ENCODE results near the gene PDZK1IP1.
"Not testable (repeated sequence)": the region's sequence is repeated elsewhere in the genome, so short reads cannot be mapped to it uniquely, and the experiment has no call there.

The PDZK1IP1 gene

GRCh38 chr1:47198214-47198613 lies 8.4 kb upstream of the PDZK1IP1 start:
- Histone ChIP-seq H3K4me3 (replicated peaks; ENCODE audit: insufficient read depth, low read length) (no peak overlapping the region), H3K27me3 (ENCODE audit: insufficient read depth, poor library complexity, severe bottlenecking) (peaks cover 12% of the 10 kb centered on the region), H3K27ac (replicated peaks) (no peak overlapping the region)
- no peak for TF ChIP-seq SPI1 (IDR thresholded peaks at IDR 0.05; ENCODE audit: borderline replicate concordance, low read depth)
- TF ChIP-seq POLR2AphosphoS5 (IDR thresholded peaks at IDR 0.05; ENCODE audit: low read depth) = no peak
- TF ChIP-seq REST (IDR thresholded peaks at IDR 0.05; ENCODE audit: insufficient replicate concordance, low read depth) = no peak
- TF ChIP-seq, protein P1, sequence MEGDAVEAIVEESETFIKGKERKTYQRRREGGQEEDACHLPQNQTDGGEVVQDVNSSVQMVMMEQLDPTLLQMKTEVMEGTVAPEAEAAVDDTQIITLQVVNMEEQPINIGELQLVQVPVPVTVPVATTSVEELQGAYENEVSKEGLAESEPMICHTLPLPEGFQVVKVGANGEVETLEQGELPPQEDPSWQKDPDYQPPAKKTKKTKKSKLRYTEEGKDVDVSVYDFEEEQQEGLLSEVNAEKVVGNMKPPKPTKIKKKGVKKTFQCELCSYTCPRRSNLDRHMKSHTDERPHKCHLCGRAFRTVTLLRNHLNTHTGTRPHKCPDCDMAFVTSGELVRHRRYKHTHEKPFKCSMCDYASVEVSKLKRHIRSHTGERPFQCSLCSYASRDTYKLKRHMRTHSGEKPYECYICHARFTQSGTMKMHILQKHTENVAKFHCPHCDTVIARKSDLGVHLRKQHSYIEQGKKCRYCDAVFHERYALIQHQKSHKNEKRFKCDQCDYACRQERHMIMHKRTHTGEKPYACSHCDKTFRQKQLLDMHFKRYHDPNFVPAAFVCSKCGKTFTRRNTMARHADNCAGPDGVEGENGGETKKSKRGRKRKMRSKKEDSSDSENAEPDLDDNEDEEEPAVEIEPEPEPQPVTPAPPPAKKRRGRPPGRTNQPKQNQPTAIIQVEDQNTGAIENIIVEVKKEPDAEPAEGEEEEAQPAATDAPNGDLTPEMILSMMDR (IDR thresholded peaks at IDR 0.05; ENCODE audit: insufficient read depth, low read length) = no peak
- TF ChIP-seq GABPA (IDR thresholded peaks at IDR 0.05; ENCODE audit: low read depth) = no peak
- no peak for DNase-seq (ENCODE audit: low read depth in 1 of 2, low spot score in 1 of 2)

GRCh38 chr1:47196622-47197021 lies 6.8 kb upstream of the PDZK1IP1 start:
- DNase-seq (ENCODE audit: low read depth in 1 of 2, low spot score in 1 of 2) = no peak
- TF ChIP-seq SPI1 (IDR thresholded peaks at IDR 0.05; ENCODE audit: borderline replicate concordance, low read depth) (no peak), POLR2AphosphoS5 (IDR thresholded peaks at IDR 0.05; ENCODE audit: low read depth) (no peak), REST (IDR thresholded peaks at IDR 0.05; ENCODE audit: insufficient replicate concordance, low read depth) (no peak), GABPA (IDR thresholded peaks at IDR 0.05; ENCODE audit: low read depth) (no peak)
- TF ChIP-seq, protein P1 (IDR thresholded peaks at IDR 0.05; ENCODE audit: insufficient read depth, low read length) = no peak
- no peak overlapping the region for H3K4me3 ChIP-seq (replicated peaks; ENCODE audit: insufficient read depth, low read length)
- H3K27ac ChIP-seq (replicated peaks) = no peak overlapping the region
- H3K27me3 ChIP-seq (ENCODE audit: insufficient read depth, poor library complexity, severe bottlenecking) = peaks cover 11% of the 10 kb centered on the region

- H3K4me3 ChIP-seq (replicated peaks; ENCODE audit: insufficient read depth, low read length); H3K27me3 ChIP-seq (ENCODE audit: insufficient read depth, poor library complexity, severe bottlenecking); DNase-seq (ENCODE audit: low read depth in 1 of 2, low spot score in 1 of 2); H3K27ac ChIP-seq (replicated peaks): not testable (repeated sequence)
These were observed 6.1 kb upstream of the PDZK1IP1 start for GRCh38 chr1:47195981-47196380.

- TF ChIP-seq SPI1 (IDR thresholded peaks at IDR 0.05; ENCODE audit: borderline replicate concordance, low read depth) = no peak
- no peak for TF ChIP-seq REST (IDR thresholded peaks at IDR 0.05; ENCODE audit: insufficient replicate concordance, low read depth)
- TF ChIP-seq POLR2AphosphoS5 (IDR thresholded peaks at IDR 0.05; ENCODE audit: low read depth) = no peak
- TF ChIP-seq, protein P1 (IDR thresholded peaks at IDR 0.05; ENCODE audit: insufficient read depth, low read length) = no peak
- no peak for TF ChIP-seq GABPA (IDR thresholded peaks at IDR 0.05; ENCODE audit: low read depth)
- H3K27me3 ChIP-seq (ENCODE audit: insufficient read depth, poor library complexity, severe bottlenecking) = no peaks in the 10 kb centered on the region
- DNase-seq (ENCODE audit: low read depth in 1 of 2, low spot score in 1 of 2) = no peak
- H3K4me3 ChIP-seq (replicated peaks; ENCODE audit: insufficient read depth, low read length) = no peak overlapping the region
- no peak overlapping the region for H3K27ac ChIP-seq (replicated peaks)
These were observed 4.5 kb upstream of the PDZK1IP1 start for GRCh38 chr1:47194311-47194710.

GRCh38 chr1:47193496-47193895 lies 3.7 kb upstream of the PDZK1IP1 start:
- not testable (repeated sequence) for H3K27me3 ChIP-seq (ENCODE audit: insufficient read depth, poor library complexity, severe bottlenecking); DNase-seq (ENCODE audit: low read depth in 1 of 2, low spot score in 1 of 2); H3K4me3 ChIP-seq (replicated peaks; ENCODE audit: insufficient read depth, low read length); H3K27ac ChIP-seq (replicated peaks)
